MV-4-11 (cell line): ENCODE measurements around the gene HS3ST4.

Experiments
- DNase-seq: peaks from one replicate; lab custom pipeline; 2025; lab: John Stamatoyannopoulos, UW

The HS3ST4 gene

GRCh38 chr16:26102369-26102768 lies 410.6 kb downstream of the HS3ST4 start:
- no peak for DNase-seq

- no peak for DNase-seq
Observed at GRCh38 chr16:26108836-26109505, 417.2 kb downstream of the HS3ST4 start.

GRCh38 chr16:26111900-26112299 lies 420.1 kb downstream of the HS3ST4 start:
- no peak for DNase-seq

- no peak for DNase-seq
Observed at GRCh38 chr16:26118575-26118974, 426.8 kb downstream of the HS3ST4 start.

GRCh38 chr16:26120729-26121128 lies 429.0 kb downstream of the HS3ST4 start:
- DNase-seq, result no peak

- DNase-seq, result no peak
Observed at GRCh38 chr16:26128296-26128695, 436.5 kb downstream of the HS3ST4 start.

GRCh38 chr16:26129997-26130396 lies 438.2 kb downstream of the HS3ST4 start:
- DNase-seq, result no peak

- no peak for DNase-seq
Observed at GRCh38 chr16:26133416-26134093, 441.8 kb downstream of the HS3ST4 start.

- no peak for DNase-seq
Observed at GRCh38 chr16:26134588-26134987, 442.8 kb downstream of the HS3ST4 start.

- no peak for DNase-seq
Observed at GRCh38 chr16:26137956-26138355, 446.2 kb downstream of the HS3ST4 start.

GRCh38 chr16:26139091-26139490 lies 447.3 kb downstream of the HS3ST4 start:
- no peak for DNase-seq

- no peak for DNase-seq
Observed at GRCh38 chr16:26139884-26140283, 448.1 kb downstream of the HS3ST4 start.

GRCh38 chr16:26149364-26150190 lies 457.8 kb downstream of the HS3ST4 start:
- no peak for DNase-seq

- no peak for DNase-seq
Observed at GRCh38 chr16:26155221-26155620, 463.5 kb downstream of the HS3ST4 start.

GRCh38 chr16:26157319-26157718 lies 465.6 kb downstream of the HS3ST4 start:
- no peak for DNase-seq

GRCh38 chr16:26158142-26158759 lies 466.5 kb downstream of the HS3ST4 start:
- no peak for DNase-seq

GRCh38 chr16:26161461-26162180 lies 469.9 kb downstream of the HS3ST4 start:
- no peak for DNase-seq

- no peak for DNase-seq
Observed at GRCh38 chr16:26169473-26169872, 477.7 kb downstream of the HS3ST4 start.

GRCh38 chr16:26175944-26176343 lies 484.2 kb downstream of the HS3ST4 start:
- DNase-seq, result peak; percentile 65

- no peak for DNase-seq
Observed at GRCh38 chr16:26177438-26177837, 485.7 kb downstream of the HS3ST4 start.

- DNase-seq, result no peak
Observed at GRCh38 chr16:26178298-26178697, 486.5 kb downstream of the HS3ST4 start.
